Psoas muscle (tissue), 8 donors: ENCODE measurements around the gene CCDC197. TPM values are rescaled to one million over a fixed set of nuclear protein-coding genes. Genes with fewer than 3 reads are reported as not detected.

Experiments
- ATAC-seq, 4 donors: fragments of 200-7000 bp; cut with Tn5 transposase; one replicate each; pipeline ENCODE4 v1.9.1; 2020; ENCODE audit warnings: moderate library complexity in 3 of 4, mild to moderate bottlenecking in 2 of 4
- DNase-seq, 2 donors: peaks; one replicate each; pipeline ENCODE4 v3.0.0-alpha.2; 2020
- H3K27ac ChIP-seq: fragments of 200-600 bp; one replicate; pipeline ENCODE4 v1.8.0; 2022
- H3K27me3 ChIP-seq, 3 donors: fragments of 200-600 bp in 1 of 3; one replicate each; pipeline versions ENCODE4 v1.6.1 to v1.8.0; 2013 to 2022; ENCODE audit warnings: low read length in 2 of 3, mild to moderate bottlenecking in 2 of 3, moderate library complexity in 1 of 3; ENCODE audit not compliant: insufficient read depth in 3 of 3
- H3K36me3 ChIP-seq, 2 donors: fragments of 200-600 bp in 1 of 2; one replicate each; pipeline versions ENCODE4 v1.6.1 to v1.8.0; 2013 to 2022; ENCODE audit warnings: low read depth in 1 of 2, mild to moderate bottlenecking in 1 of 2, moderate library complexity in 1 of 2; ENCODE audit not compliant: insufficient read depth in 1 of 2
- H3K4me1 ChIP-seq: fragments of 200-600 bp; one replicate; pipeline ENCODE4 v1.8.0; 2022
- H3K4me3 ChIP-seq: fragments of 200-600 bp; one replicate; pipeline ENCODE4 v1.8.0; 2022; ENCODE audit warnings: mild to moderate bottlenecking
- H3K9me3 ChIP-seq: fragments of 200-600 bp; one replicate; pipeline ENCODE4 v1.8.0; 2022
- CTCF ChIP-seq: fragments of 200-600 bp; IDR thresholded peaks from one replicate; pipeline ENCODE4 v1.8.0; 2022; ENCODE audit warnings: antibody characterized with exemption
- WGBS, 3 donors: extraction: QIAGEN DNeasy Blood & Tissue Kit; methylation state at CpG; one replicate each; pipeline versions ENCODE4 v1.1.6 to v1.1.7; 2013; 5-methylcytosine and 5-hydroxymethylcytosine counted together
- intact Hi-C, 2 donors: fragments of 100-400 bp; cut with DNase I; formaldehyde crosslinking; loops; one replicate each; pipeline versions ENCODE4 v1.11.0 to v1.14.2; 2022
- polyA plus RNA-seq, 3 donors: library from polyadenylated mRNA; stranded (reverse); fragments of 200-250 nt; gene quantifications; one replicate each; pipeline ENCODE4 v1.2.3, GENCODE V29; 2013
- total RNA-seq, 4 donors: library from RNA; stranded (reverse); fragmentation: NEBNext Ultra II Directional in 2 of 4; extraction: Animal tissue kit (Norgen Biotek cat#: 25700) in 2 of 4; gene quantifications; one replicate each; pipeline versions ENCODE4 v1.2.1 to v1.2.4, GENCODE V29; 2021 to 2023
- donor health status: healthy with polysubstance abuse.
- donor health status: DM: no; HTN: no; CAD: no; lungs with moderate emphysema.
- donor health status: Bipolar disorder and iron deficiency.
- donor health status: healthy.
- donor health status: DM: yes; HTN: yes; CAD: no.
- donor health status: DM: no; HTN: no; CAD: no.
- donor health status: DM: no; HTN: no; CAD: no.
- donor health status: DM: yes; HTN: yes; CAD: no.

Gene CCDC197
- total and polyA plus RNA-seq, 7 donors: 0.04 to 3.9 (median 0.71) TPM

- TF ChIP-seq CTCF: no peak
- ATAC-seq (no peak), DNase-seq (no peak)
- H3K27me3 ChIP-seq: no peaks in the 10 kb centered on the region
- intact Hi-C loops: loop anchor here in 1 of 2 donors (10.0 kb wide), 1 partner anchor 374 kb away; no protein-coding TSS in a partner anchor
- no peaks in the 10 kb centered on the region for H3K36me3 ChIP-seq
- WGBS, 3 donors: 60 to 76% (median 62%) methylated on average over 4 of the region's 4 CpGs
- no peaks in the 10 kb centered on the region for H3K4me1 ChIP-seq
- H3K27ac ChIP-seq: no peak overlapping the region
- H3K4me3 ChIP-seq: no peak overlapping the region
- no peaks in the 10 kb centered on the region for H3K9me3 ChIP-seq
These were observed 32.2 kb downstream of the CCDC197 start for GRCh38 chr14:94029265-94029664.

DNA sequence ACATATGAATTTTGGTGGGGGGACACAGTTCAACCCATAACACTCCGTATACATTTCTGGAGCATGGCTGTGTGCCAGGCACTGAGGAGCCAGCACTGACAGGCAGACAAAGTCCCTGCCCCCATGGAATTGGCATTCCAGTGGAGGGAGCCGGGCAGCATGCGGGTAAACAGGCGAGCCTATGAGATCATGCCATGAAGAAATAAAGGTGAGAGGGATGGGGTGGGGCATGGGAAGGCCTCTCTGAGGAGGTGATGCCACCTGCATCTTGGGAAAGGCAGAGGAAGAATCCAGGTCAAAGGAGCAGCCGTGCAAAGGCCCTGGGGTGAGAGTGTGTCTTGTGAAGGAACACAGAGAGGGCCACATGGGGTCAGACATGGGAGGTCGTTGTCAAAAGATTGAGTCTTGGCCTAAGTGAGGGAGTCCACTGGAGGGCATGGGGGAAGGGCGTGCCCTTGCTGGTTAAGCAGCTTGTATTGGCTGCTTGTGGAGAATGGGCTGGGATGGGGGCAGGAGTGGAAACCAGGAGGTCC is 32.6 kb downstream of the CCDC197 start:
- Histone ChIP-seq H3K36me3 (no peaks in the 10 kb centered on the region), H3K27ac (no peak overlapping the region), H3K27me3 (no peaks in the 10 kb centered on the region), H3K9me3 (no peaks in the 10 kb centered on the region), H3K4me1 (no peaks in the 10 kb centered on the region), H3K4me3 (no peak overlapping the region)
- DNase-seq (no peak), ATAC-seq (no peak)
- 89 to 92% (median 89%) methylated on average over 7 of the region's 7 CpGs for WGBS, 3 donors
- intact Hi-C loops: loop anchor here in 1 of 2 donors (10.0 kb wide), 1 partner anchor 375 kb away; no protein-coding TSS in a partner anchor
- TF ChIP-seq CTCF: no peak

DNA sequence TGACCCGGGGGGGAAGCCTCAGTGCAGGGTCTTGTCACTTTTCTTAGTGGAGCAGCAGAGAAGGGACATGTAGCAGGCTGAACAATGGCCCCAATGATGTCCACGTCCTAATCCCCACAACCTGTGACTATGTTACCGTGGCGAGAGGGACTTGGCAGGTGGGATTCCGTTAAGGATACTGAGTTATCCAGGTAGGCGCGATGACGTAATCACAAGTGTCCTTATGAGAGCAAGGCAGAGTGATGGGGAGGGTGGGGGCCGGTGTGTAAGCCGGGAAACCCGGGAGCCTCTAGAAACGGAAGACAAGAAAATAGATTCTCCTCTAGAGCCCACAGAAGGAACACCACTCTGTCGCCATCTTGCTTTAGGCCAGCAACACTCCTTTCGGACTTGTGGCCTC is 33.5 kb downstream of the CCDC197 start:
- Histone ChIP-seq H3K27ac (no peak overlapping the region), H3K4me3 (no peak overlapping the region), H3K27me3 (no peaks in the 10 kb centered on the region), H3K36me3 (no peaks in the 10 kb centered on the region), H3K4me1 (no peaks in the 10 kb centered on the region), H3K9me3 (no peaks in the 10 kb centered on the region)
- 86 to 93% (median 87%) methylated on average over 14 of the region's 14 CpGs for WGBS, 3 donors
- no peak for ATAC-seq
- TF ChIP-seq CTCF: no peak
- no peak for DNase-seq
- intact Hi-C loops: no loop called here

DNA sequence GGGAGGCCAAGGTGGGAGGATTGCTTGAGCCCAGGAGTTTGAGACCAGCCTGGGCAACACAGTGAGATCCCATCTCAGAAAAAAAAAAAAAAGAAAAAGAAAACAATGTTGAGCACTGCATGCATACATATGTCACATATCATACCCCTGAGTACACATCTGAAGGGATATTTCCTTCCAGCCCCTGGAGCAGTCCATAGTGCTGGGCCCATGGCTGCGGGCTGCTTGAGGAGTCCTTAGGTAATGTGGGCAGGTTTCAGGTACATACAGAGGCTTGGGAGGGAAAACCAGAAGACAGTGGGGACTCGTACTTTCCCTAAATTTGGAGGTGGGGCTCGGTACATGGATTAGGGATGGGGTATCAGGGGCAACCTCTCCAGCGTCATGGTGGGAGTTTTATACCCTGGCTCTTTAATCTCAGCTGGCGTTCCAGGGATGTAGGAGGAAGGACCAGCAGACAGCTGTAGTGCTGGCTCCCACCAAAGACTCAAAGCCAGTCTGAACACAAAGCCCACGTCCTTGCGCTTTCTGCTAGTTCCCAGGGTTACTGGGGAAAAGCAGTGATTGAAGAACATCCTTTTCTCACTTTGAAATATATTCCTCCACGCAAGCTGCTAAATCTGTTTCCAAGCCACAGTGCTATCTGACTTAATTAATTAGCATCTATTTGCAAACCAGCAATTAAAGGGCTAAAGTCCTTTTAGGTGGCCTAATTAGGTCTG is 34.2 kb downstream of the CCDC197 start:
- DNase-seq: no peak
- Histone ChIP-seq H3K36me3 (no peaks in the 10 kb centered on the region), H3K4me1 (no peaks in the 10 kb centered on the region), H3K4me3 (no peak overlapping the region), H3K9me3 (no peaks in the 10 kb centered on the region), H3K27ac (no peak overlapping the region), H3K27me3 (no peaks in the 10 kb centered on the region)
- no peak for TF ChIP-seq CTCF
- ATAC-seq: no peak
- intact Hi-C loops: no loop called here
- 85 to 90% (median 86%) methylated on average over 8 of the region's 8 CpGs for WGBS, 3 donors
